GM21367 (cell line): ENCODE measurements around the gene PRKCA.
"Not testable (repeated sequence)": the region's sequence is repeated elsewhere in the genome, so short reads cannot be mapped to it uniquely, and the experiment has no call there.

Experiments used
- ATAC-seq: cut with Tn5 transposase; IDR thresholded peaks from one replicate; pipeline ENCODE4 v1.9.1; 2021; ENCODE audit not compliant: unreplicated experiment

PRKCA gene

DNA sequence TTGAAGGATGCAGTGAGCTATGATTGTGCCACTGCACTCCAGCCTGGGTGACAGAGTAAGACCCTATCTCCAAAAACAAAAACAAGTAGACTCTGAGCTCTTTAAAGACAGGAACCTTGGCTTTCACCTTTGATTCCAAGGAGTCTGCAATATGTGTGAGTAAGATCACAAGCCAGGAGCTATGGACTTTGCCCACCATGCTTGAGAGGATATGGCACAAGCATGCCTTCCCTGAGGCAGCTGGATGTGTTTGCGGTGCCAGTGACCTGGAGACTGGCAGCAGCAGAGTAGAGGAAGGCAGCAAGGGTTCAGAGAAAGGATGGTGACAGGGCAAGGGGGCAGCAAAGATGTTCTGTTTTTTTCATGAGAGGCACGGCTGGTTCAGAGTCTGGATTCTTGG, 14.5 kb upstream of the PRKCA start:
- no peak for ATAC-seq

DNA sequence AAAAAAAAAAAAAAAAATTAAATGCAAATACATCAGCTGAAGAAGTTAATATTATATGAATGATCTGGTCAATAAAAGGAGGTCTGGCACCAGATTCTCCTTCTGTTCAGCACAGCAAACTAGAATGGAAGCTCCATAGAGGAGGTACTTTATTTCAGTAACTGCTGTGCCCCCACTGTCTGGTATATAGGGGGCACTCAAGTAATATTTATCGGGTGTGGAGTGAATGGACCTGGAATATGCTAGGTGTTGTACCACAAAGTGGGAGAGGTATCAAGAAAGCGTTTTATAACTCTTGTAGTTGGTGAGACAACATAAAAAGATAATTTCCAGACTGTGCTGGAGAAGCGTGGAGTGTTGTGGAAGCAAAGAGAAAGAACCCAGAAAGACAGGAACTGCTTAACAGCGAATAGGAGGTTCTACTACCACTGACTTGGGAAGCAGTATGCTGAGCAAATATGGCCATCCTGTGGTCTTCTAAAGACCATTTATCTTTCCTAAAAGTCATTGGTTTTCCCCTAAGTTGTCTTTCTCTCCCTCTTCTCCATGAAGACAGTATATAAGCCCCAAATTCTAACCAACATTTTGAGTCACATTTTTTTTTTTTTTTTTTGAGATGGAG, 12.2 kb upstream of the PRKCA start:
- ATAC-seq: no peak

GRCh38 chr17:66292353-66292752, 10.1 kb upstream of the PRKCA start:
- no peak for ATAC-seq

DNA sequence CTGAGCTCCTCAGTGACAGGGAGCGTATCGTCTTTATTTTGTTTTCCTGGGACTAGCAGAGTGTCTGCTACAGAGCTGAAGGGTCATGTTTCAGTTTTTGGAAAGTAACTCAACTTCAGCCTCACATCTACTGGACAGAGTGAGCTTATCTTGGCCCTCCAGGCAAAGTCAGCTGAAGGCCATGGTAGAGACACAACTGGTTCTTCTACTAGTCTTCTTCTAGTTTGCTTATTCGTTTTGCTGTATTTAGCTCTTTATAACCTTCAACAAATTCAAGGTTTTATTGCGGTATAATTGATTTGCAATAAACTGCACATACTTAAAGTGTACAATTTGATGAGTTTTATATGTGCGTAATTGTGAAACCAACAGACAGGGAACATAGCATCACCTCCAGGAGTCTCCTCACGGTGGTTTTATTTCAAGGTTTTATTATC, 6.1 kb upstream of the PRKCA start:
- ATAC-seq: no peak

DNA sequence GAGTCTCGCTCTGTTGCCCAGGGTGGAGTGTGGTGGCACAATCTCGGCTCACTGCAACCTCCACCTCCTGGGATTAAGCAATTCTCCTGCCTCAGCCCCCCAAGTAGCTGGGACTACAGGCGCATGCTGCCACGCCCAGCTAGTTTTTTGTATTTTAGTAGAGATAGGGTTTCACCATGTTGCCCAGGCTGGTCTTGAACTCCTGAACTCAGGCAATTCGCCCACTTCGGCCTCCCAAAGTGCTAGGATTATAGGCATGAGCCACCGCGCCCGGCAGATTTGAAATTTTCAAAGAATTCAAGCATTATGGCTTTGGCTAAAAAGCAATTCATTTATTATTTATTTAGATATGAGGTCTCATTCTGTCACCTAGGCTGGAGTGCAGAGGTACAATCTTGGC, 5.0 kb upstream of the PRKCA start:
- not testable (repeated sequence) for ATAC-seq

DNA sequence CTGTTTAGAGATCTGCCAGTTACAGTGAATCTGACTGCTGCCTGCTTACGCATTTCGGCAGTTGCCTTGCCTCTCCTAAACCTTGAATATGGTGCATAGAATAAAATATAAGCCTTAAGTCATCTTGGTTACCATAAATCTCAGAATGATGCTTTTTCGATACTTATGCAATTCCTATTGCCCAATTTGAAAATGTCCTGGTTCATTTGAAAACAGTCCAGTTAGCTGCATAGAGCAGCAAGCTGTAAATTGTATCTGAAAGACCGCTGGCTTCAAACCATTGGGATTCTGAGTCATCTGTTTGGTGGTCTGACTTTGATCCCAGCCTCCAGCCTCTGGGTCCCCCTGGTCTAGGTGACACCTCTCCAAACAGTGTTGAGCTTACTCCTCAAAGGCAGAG, 2.7 kb upstream of the PRKCA start:
- no peak for ATAC-seq

DNA sequence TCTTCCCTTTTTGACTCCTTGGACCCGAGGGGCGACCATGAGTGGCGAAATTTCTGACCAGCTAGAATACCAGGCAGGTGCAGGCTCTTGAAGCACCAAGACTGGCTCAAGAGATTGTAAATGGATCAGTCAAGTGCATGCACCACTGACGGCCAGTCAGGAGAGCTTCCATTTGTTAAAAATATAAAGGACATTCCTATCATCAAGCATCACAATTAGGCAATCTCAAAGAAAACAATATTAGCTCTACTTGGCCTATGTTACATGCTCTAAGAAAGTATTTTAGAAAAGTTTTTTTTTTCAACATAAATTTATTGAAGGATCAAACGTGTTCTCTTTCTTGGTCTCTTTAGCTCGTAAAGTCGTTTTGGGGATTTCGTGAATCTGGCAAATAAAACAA, 1.5 kb upstream of the PRKCA start:
- no peak for ATAC-seq

- ATAC-seq: no peak
Measured at GRCh38 chr17:66301367-66301863, 998 bp upstream of the PRKCA start.

- peak; percentile 13 for ATAC-seq
Measured at GRCh38 chr17:66302761-66303626, 581 bp downstream of the PRKCA start.

- ATAC-seq: no peak
Measured at GRCh38 chr17:66304304-66305174, 2.1 kb downstream of the PRKCA start.

- ATAC-seq: no peak
Measured at GRCh38 chr17:66306446-66306845, 4.0 kb downstream of the PRKCA start.

- ATAC-seq: no peak
Measured at GRCh38 chr17:66307257-66307656, 4.8 kb downstream of the PRKCA start.

GRCh38 chr17:66308856-66309255, 6.4 kb downstream of the PRKCA start:
- no peak for ATAC-seq

GRCh38 chr17:66309793-66310192, 7.4 kb downstream of the PRKCA start:
- no peak for ATAC-seq

DNA sequence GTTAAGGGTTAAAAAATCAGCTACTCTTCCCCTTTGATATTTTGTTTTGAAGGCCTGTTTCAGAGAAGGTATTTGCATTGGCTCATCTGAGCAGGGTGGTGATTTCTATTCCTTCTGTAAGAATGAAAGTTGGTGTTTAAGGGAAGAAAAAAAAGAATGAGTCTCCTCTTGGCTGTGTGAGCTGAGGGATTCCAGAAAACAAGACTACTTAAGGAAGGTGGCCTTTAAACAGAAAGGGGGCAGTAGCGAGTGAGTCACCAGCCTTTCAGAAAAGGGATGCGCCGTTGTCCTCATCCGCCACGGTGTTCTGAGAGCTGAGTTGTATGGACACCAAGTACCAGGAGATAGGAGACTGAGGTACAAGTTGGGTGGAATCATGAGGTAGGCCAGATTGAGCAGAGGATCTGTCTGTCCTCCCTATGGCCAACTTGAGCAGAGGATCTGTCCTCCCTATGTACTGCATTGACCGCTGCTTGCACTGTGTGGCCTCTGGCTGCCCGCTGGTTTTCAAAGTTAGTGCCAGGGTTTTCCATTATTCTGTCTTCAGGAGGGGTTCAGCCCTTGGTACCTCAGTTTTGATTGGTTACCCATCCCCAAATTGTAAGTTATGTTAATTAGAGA, 8.2 kb downstream of the PRKCA start:
- ATAC-seq: no peak

DNA sequence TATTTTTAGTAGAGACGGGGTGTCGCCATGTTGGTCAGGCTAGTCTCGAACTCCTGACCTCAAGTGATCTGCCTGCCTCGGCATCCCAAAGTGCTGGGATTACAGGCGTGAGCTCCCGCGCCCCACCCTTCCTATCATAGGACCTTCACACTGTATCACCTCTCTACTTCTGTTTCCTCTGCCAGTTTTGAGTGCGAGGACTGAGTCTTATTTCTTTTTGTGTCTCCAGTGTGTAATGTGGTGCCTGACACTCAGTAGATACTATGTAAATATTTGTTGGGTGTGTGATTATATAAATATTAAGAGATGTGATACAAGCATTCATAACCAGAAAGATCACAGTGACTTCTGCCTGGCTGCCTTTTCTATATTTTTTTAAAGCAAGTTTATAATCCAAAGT, 10.5 kb downstream of the PRKCA start:
- no peak for ATAC-seq

- ATAC-seq: no peak
Measured at GRCh38 chr17:66313325-66313724, 10.9 kb downstream of the PRKCA start.

DNA sequence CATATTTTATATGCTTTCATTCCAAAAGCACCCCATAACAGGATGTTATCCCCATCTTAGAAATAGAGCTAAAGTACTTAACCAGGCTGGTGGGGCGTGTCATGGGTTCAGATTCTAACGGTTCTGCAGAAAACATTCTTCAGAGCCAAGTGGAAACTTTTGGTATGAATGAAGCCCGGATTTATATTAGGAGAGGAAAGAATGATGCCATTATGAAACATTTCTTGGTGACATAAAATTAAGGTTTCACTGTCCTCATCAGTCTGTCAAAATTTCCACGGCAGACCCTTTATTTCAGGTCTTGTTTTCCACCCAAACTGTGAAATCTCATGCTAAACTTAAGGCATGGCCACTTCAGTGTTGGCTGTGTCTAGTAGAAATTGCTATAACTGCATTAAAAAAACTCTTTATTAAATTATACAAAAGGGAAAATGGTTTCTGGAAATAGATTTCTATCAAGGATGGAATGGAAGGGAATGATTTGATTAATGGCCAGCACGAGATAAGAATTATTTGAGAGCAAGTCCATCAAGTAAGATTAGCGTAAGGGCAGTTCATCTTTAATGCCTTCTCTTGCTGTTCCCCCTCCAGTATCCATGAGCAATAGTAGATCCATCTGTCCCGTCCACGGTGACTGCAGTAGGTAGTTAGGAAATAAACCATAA, 11.7 kb downstream of the PRKCA start:
- ATAC-seq: no peak

DNA sequence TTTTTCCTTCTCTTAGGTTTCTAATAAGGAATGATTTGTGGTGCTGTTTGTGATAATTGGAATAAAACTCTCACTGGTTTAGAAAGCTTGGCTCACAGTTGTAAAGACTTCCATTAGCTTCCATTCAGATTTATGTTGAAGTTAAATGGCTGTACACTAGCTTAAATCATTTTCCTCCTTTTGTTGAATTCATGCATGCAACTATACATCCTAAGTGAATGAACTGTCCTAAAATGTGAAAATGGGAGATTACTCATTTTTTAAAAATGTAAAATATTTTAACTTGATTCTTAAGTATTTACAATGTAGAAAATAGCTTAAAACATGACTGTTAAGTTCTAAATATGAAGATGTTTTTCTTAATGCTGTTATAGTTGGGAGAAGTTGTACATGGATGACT, 15.2 kb downstream of the PRKCA start:
- ATAC-seq: no peak

GRCh38 chr17:66319226-66319625, 16.8 kb downstream of the PRKCA start:
- ATAC-seq: no peak
